Measurements from ENCODE around the gene BNIP5. TPM values are rescaled to one million over a fixed set of nuclear protein-coding genes. Genes with fewer than 3 reads are reported as not detected.
A peak's percentile ranks its signal among the peaks of the same experiment; 100 is the strongest.

The BNIP5 gene
- total RNA-seq, 2 experiments from 2014 or later = not detected

- Mint-ChIP-seq H3K27me3 (peaks cover 9% of the 10 kb centered on the region), H3K4me3 (no peak overlapping the region), H3K36me3 (no peaks in the 10 kb centered on the region), H3K9me3 (no peaks in the 10 kb centered on the region), H3K27ac (no peak overlapping the region), H3K4me1 (peaks cover 11% of the 10 kb centered on the region)
- DNase-seq = no peak
Measured at GRCh38 chr6:36358226-36358915, 21.7 kb upstream of the BNIP5 start.

GRCh38 chr6:36357872-36358225 is 21.2 kb upstream of the BNIP5 start:
- Mint-ChIP-seq H3K4me1 (peaks cover 11% of the 10 kb centered on the region), H3K27ac (no peak overlapping the region), H3K9me3 (no peaks in the 10 kb centered on the region), H3K36me3 (no peaks in the 10 kb centered on the region), H3K4me3 (no peak overlapping the region), H3K27me3 (peaks cover 9% of the 10 kb centered on the region)
- no peak for DNase-seq

- Mint-ChIP-seq H3K27me3 (peaks cover 9% of the 10 kb centered on the region), H3K27ac (no peak overlapping the region), H3K4me3 (no peak overlapping the region), H3K4me1 (peaks cover 11% of the 10 kb centered on the region), H3K36me3 (no peaks in the 10 kb centered on the region), H3K9me3 (no peaks in the 10 kb centered on the region)
- DNase-seq = no peak
Measured at GRCh38 chr6:36355819-36356218, 19.1 kb upstream of the BNIP5 start.

GRCh38 chr6:36353411-36353915 is 16.8 kb upstream of the BNIP5 start:
- Mint-ChIP-seq H3K27me3 (peaks cover 9% of the 10 kb centered on the region), H3K9me3 (no peaks in the 10 kb centered on the region), H3K4me1 (peaks cover 5% of the 10 kb centered on the region)

GRCh38 chr6:36352477-36353157 is 15.9 kb upstream of the BNIP5 start:
- no peak for DNase-seq
- H3K9me3 Mint-ChIP-seq = no peaks in the 10 kb centered on the region
- no peaks in the 10 kb centered on the region for H3K36me3 Mint-ChIP-seq
- no peak overlapping the region for H3K27ac Mint-ChIP-seq
- H3K27me3 Mint-ChIP-seq = peaks cover 5% of the 10 kb centered on the region
- no peaks in the 10 kb centered on the region for H3K4me1 Mint-ChIP-seq
- H3K4me3 Mint-ChIP-seq = no peak overlapping the region

More at GRCh38 chr6:36353411-36353915, 16.8 kb upstream of the BNIP5 start:
- H3K4me3 Mint-ChIP-seq = no peak overlapping the region
- H3K27ac Mint-ChIP-seq = no peak overlapping the region
- DNase-seq = no peak
- H3K36me3 Mint-ChIP-seq = no peaks in the 10 kb centered on the region

- Mint-ChIP-seq H3K27me3 (peaks cover 5% of the 10 kb centered on the region), H3K4me1 (no peaks in the 10 kb centered on the region), H3K27ac (no peak overlapping the region), H3K36me3 (no peaks in the 10 kb centered on the region), H3K9me3 (no peaks in the 10 kb centered on the region), H3K4me3 (no peak overlapping the region)
- no peak for DNase-seq
Measured at GRCh38 chr6:36350681-36351571, 14.2 kb upstream of the BNIP5 start.

- H3K9me3 Mint-ChIP-seq = no peaks in the 10 kb centered on the region
- H3K4me3 Mint-ChIP-seq = no peak overlapping the region
- no peaks in the 10 kb centered on the region for H3K27me3 Mint-ChIP-seq
- H3K27ac Mint-ChIP-seq = no peak overlapping the region
- no peaks in the 10 kb centered on the region for H3K36me3 Mint-ChIP-seq
- no peak for DNase-seq
- H3K4me1 Mint-ChIP-seq = no peaks in the 10 kb centered on the region
Measured at GRCh38 chr6:36350082-36350481, 13.4 kb upstream of the BNIP5 start.

- H3K27me3 Mint-ChIP-seq = no peaks in the 10 kb centered on the region
- no peak overlapping the region for H3K27ac Mint-ChIP-seq
- H3K9me3 Mint-ChIP-seq = no peaks in the 10 kb centered on the region
- no peak overlapping the region for H3K4me3 Mint-ChIP-seq
- no peaks in the 10 kb centered on the region for H3K36me3 Mint-ChIP-seq
- no peak for DNase-seq
- H3K4me1 Mint-ChIP-seq = no peaks in the 10 kb centered on the region
Measured at GRCh38 chr6:36349240-36349639, 12.6 kb upstream of the BNIP5 start.

GRCh38 chr6:36347621-36348020 is 10.9 kb upstream of the BNIP5 start:
- no peaks in the 10 kb centered on the region for H3K4me1 Mint-ChIP-seq
- DNase-seq = no peak
- H3K9me3 Mint-ChIP-seq = no peaks in the 10 kb centered on the region
- no peak overlapping the region for H3K27ac Mint-ChIP-seq
- H3K27me3 Mint-ChIP-seq = no peaks in the 10 kb centered on the region
- no peak overlapping the region for H3K4me3 Mint-ChIP-seq
- H3K36me3 Mint-ChIP-seq = no peaks in the 10 kb centered on the region

- H3K4me1 Mint-ChIP-seq = no peaks in the 10 kb centered on the region
- H3K27me3 Mint-ChIP-seq = no peaks in the 10 kb centered on the region
- H3K27ac Mint-ChIP-seq = no peak overlapping the region
- no peak for DNase-seq
- no peaks in the 10 kb centered on the region for H3K9me3 Mint-ChIP-seq
- no peaks in the 10 kb centered on the region for H3K36me3 Mint-ChIP-seq
- no peak overlapping the region for H3K4me3 Mint-ChIP-seq
Measured at GRCh38 chr6:36346486-36347273, 10.0 kb upstream of the BNIP5 start.

GRCh38 chr6:36345681-36346466 is 9.2 kb upstream of the BNIP5 start:
- Mint-ChIP-seq H3K27ac (no peak overlapping the region), H3K4me1 (peaks cover under 1% of the 10 kb centered on the region), H3K27me3 (peaks cover 2% of the 10 kb centered on the region), H3K9me3 (no peaks in the 10 kb centered on the region), H3K36me3 (no peaks in the 10 kb centered on the region), H3K4me3 (no peak overlapping the region)
- no peak for DNase-seq

- Mint-ChIP-seq H3K27ac (no peak overlapping the region), H3K27me3 (peaks cover 23% of the 10 kb centered on the region), H3K9me3 (no peaks in the 10 kb centered on the region), H3K4me1 (peaks cover 5% of the 10 kb centered on the region), H3K4me3 (no peak overlapping the region), H3K36me3 (no peaks in the 10 kb centered on the region)
- DNase-seq = no peak
Measured at GRCh38 chr6:36343109-36343680, 6.5 kb upstream of the BNIP5 start.

- Mint-ChIP-seq H3K27ac (no peak overlapping the region), H3K9me3 (no peaks in the 10 kb centered on the region), H3K4me1 (peaks cover 14% of the 10 kb centered on the region), H3K4me3 (peak overlapping the region; percentile 32), H3K36me3 (no peaks in the 10 kb centered on the region), H3K27me3 (peaks cover 23% of the 10 kb centered on the region)
- peak; percentile 69 for DNase-seq
Measured at GRCh38 chr6:36340618-36341454, 4.1 kb upstream of the BNIP5 start.
